ENCODE data around the gene TMPRSS11B. TPM values are rescaled to one million over a fixed set of nuclear protein-coding genes. Genes with fewer than 3 reads are reported as not detected.

The TMPRSS11B gene
- total RNA-seq, 1 experiment from 2014 or later: not detected

GRCh38 chr4:68249434-68249833 is 3.9 kb upstream of the TMPRSS11B start (continued):
- TF ChIP-seq EZH2phosphoT487 (IDR thresholded peaks at IDR 0.05; ENCODE audit: borderline replicate concordance) (no peak), JUND (IDR thresholded peaks at IDR 0.05) (no peak), CEBPB (IDR thresholded peaks at IDR 0.05; ENCODE audit: low read depth) (no peak), SIN3A (IDR thresholded peaks at IDR 0.05; ENCODE audit: low read depth) (no peak), RAD21 (IDR thresholded peaks at IDR 0.05; ENCODE audit: low read depth) (no peak), SP1 (IDR thresholded peaks at IDR 0.05; ENCODE audit: low read depth) (no peak), POLR2AphosphoS5 (IDR thresholded peaks at IDR 0.05; ENCODE audit: low read depth, low read length) (no peak), POLR2A (IDR thresholded peaks at IDR 0.05; ENCODE audit: borderline replicate concordance, extremely low read depth, insufficient read depth, insufficient read length) (no peak), ZBTB33 (IDR thresholded peaks at IDR 0.05; ENCODE audit: extremely low read depth, insufficient replicate concordance, low read length) (no peak), MAX (IDR thresholded peaks at IDR 0.05) (no peak), EZH2 (IDR thresholded peaks at IDR 0.05) (no peak), ZNF274 (IDR thresholded peaks at IDR 0.05; ENCODE audit: low read depth, low read length) (no peak)

- Histone ChIP-seq H3K27ac (ENCODE audit: low read depth, low read length) (no peak overlapping the region), H4K20me1 (ENCODE audit: insufficient read depth) (no peaks in the 10 kb centered on the region), H3K9me3 (ENCODE audit: control insufficient read depth in 1 of 2, insufficient read depth in 1 of 2, low read depth in 1 of 2, low read length in 2 of 2) (no peaks in the 10 kb centered on the region), H3K9ac (ENCODE audit: low read length) (no peak overlapping the region), H3K79me2 (ENCODE audit: insufficient read depth, low read length) (no peaks in the 10 kb centered on the region), H3K4me1 (ENCODE audit: control insufficient read depth in 1 of 2, insufficient read depth in 2 of 2, low read length in 2 of 2) (no peaks in the 10 kb centered on the region), H3K4me3 (replicated peaks in 1 of 2; ENCODE audit: low read depth in 1 of 2, low read length in 2 of 2) (no peak overlapping the region), H3K4me2 (ENCODE audit: low read length) (no peak overlapping the region), H3K27me3 (ENCODE audit: insufficient read depth, low read length) (no peaks in the 10 kb centered on the region), H3K36me3 (ENCODE audit: control insufficient read depth in 1 of 2, insufficient read depth in 2 of 2, low read length in 2 of 2) (no peaks in the 10 kb centered on the region), H2AFZ (ENCODE audit: low read depth, low read length, poor library complexity, severe bottlenecking) (no peak overlapping the region), H3K9me2 (ENCODE audit: insufficient read depth) (no peaks in the 10 kb centered on the region)
- POLR2A ChIA-PET: no interaction called here
- intact Hi-C loops (cut with micrococcal nuclease): no loop called here
- no peak for TF ChIP-seq JUND (IDR thresholded peaks at IDR 0.05)
- no peak for TF ChIP-seq POLR2AphosphoS5 (IDR thresholded peaks at IDR 0.05; ENCODE audit: low read depth, low read length)
- TF ChIP-seq EZH2phosphoT487 (IDR thresholded peaks at IDR 0.05; ENCODE audit: borderline replicate concordance): no peak
- TF ChIP-seq SRF (IDR thresholded peaks at IDR 0.05; ENCODE audit: low read depth): no peak
- no peak for TF ChIP-seq TCF7L2 (IDR thresholded peaks at IDR 0.05; ENCODE audit: borderline replicate concordance, extremely low read depth, insufficient read depth, insufficient read length)
- TF ChIP-seq SP1 (IDR thresholded peaks at IDR 0.05; ENCODE audit: low read depth): no peak
- CTCF ChIA-PET: no interaction called here
- DNase-seq (ENCODE audit: low read depth, low spot score): no peak
- BruUV-seq (replicated peaks): no TSS peak
- RAD21 ChIA-PET (ENCODE audit: low non-redundant PET in 1 of 2, low total read pairs in 2 of 2, uncharacterized antibody in 2 of 2, unreplicated experiment in 2 of 2): no interaction called here
- ATAC-seq: no peak
Measured at GRCh38 chr4:68240620-68241019, 4.9 kb downstream of the TMPRSS11B start.
